GM12878 (cell line): ENCODE results near the gene IMMP2L. TPM values are rescaled to one million over a fixed set of nuclear protein-coding genes. Genes with fewer than 3 reads are reported as not detected.
A peak's percentile ranks its signal among the peaks of the same experiment; 100 is the strongest.

Experiments
- ATAC-seq: fragments of 200-7000 bp; cut with Tn5 transposase; 3 replicates; pipeline ENCODE4 v1.9.1; 2020; ENCODE audit warnings: mild to moderate bottlenecking, moderate library complexity
- BruUV-seq: library from RNA; stranded (reverse); fragments of 400-500 nt; replicated peaks from 2 replicates; lab custom pipeline; 2021; lab: Mats Ljungman, UMichigan
- CTCF ChIA-PET: fragments of 300-600 bp; sonication (Branson Sonifier 250); formaldehyde crosslinking; extraction: SDS; loops from one replicate; lab custom pipeline; 2021; ENCODE audit warnings: inconsistent platforms; lab: Yijun Ruan, JAX
- POLR2A ChIA-PET: fragments of 350-600 bp; formaldehyde crosslinking; extraction: SDS; loops from one replicate; lab custom pipeline; 2021; ENCODE audit warnings: inconsistent platforms; lab: Charles Lee
- RAD21 ChIA-PET: fragments of 300-600 bp; sonication (Branson Sonifier 250); formaldehyde crosslinking; loops from one replicate; lab custom pipeline; 2023; ENCODE audit warnings: antibody characterized with exemption; ENCODE audit not compliant: unreplicated experiment; lab: Charles Lee
- SMC1A ChIA-PET: fragments of 300-600 bp; sonication (Branson Sonifier 250); formaldehyde crosslinking; loops from one replicate; lab custom pipeline; 2023; ENCODE audit not compliant: unreplicated experiment, uncharacterized antibody; lab: Charles Lee
- DNase-seq: peaks from one replicate; pipeline ENCODE4 v3.0.0-alpha.2; 2011; ENCODE audit warnings: low read depth, low spot score
- FAIRE-seq: peaks from 3 replicates; lab custom pipeline; 2011; peaks lifted over from hg19 to GRCh38; lab: Jason Lieb, UNC
- H2AFZ ChIP-seq: 2 replicates; pipeline ENCODE4 v1.6.0; 2011; ENCODE audit warnings: low read depth, low read length, control low read depth; ENCODE audit not compliant: control insufficient read depth
- H3K27ac ChIP-seq: 2 replicates; pipeline ENCODE4 v1.5.1; 2011; ENCODE audit warnings: control low read depth; ENCODE audit not compliant: control insufficient read depth, insufficient read depth
- H3K27me3 ChIP-seq, 2 experiments: replicated peaks in 1 of 2; 2 replicates each; pipeline versions ENCODE4 v1.6.0 to v1.6.1; 2011; ENCODE audit warnings: low read length in 1 of 2; ENCODE audit not compliant: control insufficient read depth in 2 of 2, insufficient read depth in 2 of 2
- H3K36me3 ChIP-seq, 2 experiments: 2 replicates each; pipeline ENCODE4 v1.5.1; 2011; ENCODE audit warnings: low read length in 1 of 2; ENCODE audit not compliant: control insufficient read depth in 2 of 2, insufficient read depth in 2 of 2
- H3K4me1 ChIP-seq: 2 replicates; pipeline ENCODE4 v1.6.1; 2011; ENCODE audit warnings: mild to moderate bottlenecking, low read length, moderate library complexity, mixed read lengths; ENCODE audit not compliant: control insufficient read depth, insufficient read depth
- H3K4me2 ChIP-seq: 2 replicates; pipeline ENCODE4 v1.6.0; 2011; ENCODE audit warnings: control low read depth; ENCODE audit not compliant: control insufficient read depth, insufficient read depth
- H3K4me3 ChIP-seq: fragments of 200-600 bp; sonication (generic); 2 replicates; pipeline ENCODE4 v1.5.1; 2016
- H3K79me2 ChIP-seq: 2 replicates; pipeline ENCODE4 v1.6.0; 2011; ENCODE audit warnings: low read length; ENCODE audit not compliant: control insufficient read depth, insufficient read depth
- H3K9ac ChIP-seq: 2 replicates; pipeline ENCODE4 v1.8.0; 2011; ENCODE audit warnings: low read length, control low read depth, mixed read lengths; ENCODE audit not compliant: control insufficient read depth, insufficient read depth
- H3K9me3 ChIP-seq: replicated peaks from 3 replicates; pipeline ENCODE4 v1.5.1; 2011; ENCODE audit warnings: mild to moderate bottlenecking, low read length; ENCODE audit not compliant: control insufficient read depth, insufficient read depth
- H4K20me1 ChIP-seq: 2 replicates; pipeline ENCODE4 v1.6.0; 2011; ENCODE audit not compliant: control insufficient read depth, insufficient read depth
- NFIC ChIP-seq: IDR thresholded peaks from 2 replicates; pipeline ENCODE4 v1.6.1; 2012; ENCODE audit warnings: low read depth, mild to moderate bottlenecking, inconsistent platforms, low read length, moderate library complexity
- PAX5 ChIP-seq: IDR thresholded peaks from 2 replicates; pipeline ENCODE4 v1.6.1; 2011; ENCODE audit warnings: low read depth, low read length, borderline replicate concordance
- RELA ChIP-seq: fragments of 450-650 bp; IDR thresholded peaks from 2 replicates; pipeline ENCODE4 v1.8.0; 2014; ENCODE audit warnings: borderline replicate concordance; ENCODE audit not compliant: partially characterized antibody
- SPI1 ChIP-seq: IDR thresholded peaks from 2 replicates; pipeline ENCODE4 v1.6.1; 2011; ENCODE audit warnings: low read depth, mild to moderate bottlenecking, low read length, moderate library complexity, borderline replicate concordance; ENCODE audit not compliant: insufficient read depth
- WGBS: methylation state at CpG from one replicate; pipeline ENCODE4 v1.1.6; 2016; ENCODE audit warnings: low lambda C conversion rate; ENCODE audit not compliant: insufficient replicate concordance, insufficient coverage; ENCODE audit errors: missing lambda C conversion rate; 5-methylcytosine and 5-hydroxymethylcytosine counted together
- in situ Hi-C: fragments of 300-500 bp; cut with MboI; formaldehyde crosslinking; loops from 9 replicates; pipeline ENCODE4 v1.14.3; 2018; ENCODE audit warnings: mixed read lengths
- intact Hi-C: fragments of 100-400 bp; cut with micrococcal nuclease; formaldehyde crosslinking; loops from one replicate; pipeline ENCODE4 v1.14.2; 2022; ENCODE audit not compliant: unreplicated experiment
- polyA plus RNA-seq, 11 experiments: library from polyadenylated mRNA; depleted of rRNA in 4 of 11; unstranded in 6 of 11; stranded (reverse) in 5 of 11; fragments of >200 nt; fragmentation: Nextera tagmentation in 4 of 11; fragmentation: Illumina TruSeq in 1 of 11; extraction: Ambion mirVana in 4 of 11; extraction: Trizol in 1 of 11; gene quantifications; 1 replicate in 1 of 11; 2 replicates in 10 of 11; pipeline versions ENCODE4 v1.2.1 to v1.2.3, GENCODE V29; 2011 to 2016; ENCODE audit warnings: inconsistent platforms in 2 of 11, missing spikeins in 2 of 11, low read depth in 1 of 11
- total RNA-seq, 4 experiments: library from RNA; depleted of rRNA in 3 of 4; stranded (reverse); fragments of >200 nt in 3 of 4; fragmentation: Illumina TruSeq in 1 of 4; extraction: Trizol in 1 of 4; gene quantifications; 2 replicates each; pipeline versions ENCODE4 v1.2.1 to v1.2.3, GENCODE V29; 2013 to 2021
- TF ChIP-seq, protein P1 (sequence below): IDR thresholded peaks from 2 replicates; pipeline ENCODE4 v1.6.1; 2012; ENCODE audit warnings: mild to moderate bottlenecking, low read depth, low read length

IMMP2L gene
- total and polyA plus RNA-seq, 10 of the 15 experiments (the other 5 are each of a cell fraction or from before 2014, with no cell fraction given) = 12.6 to 46.3 (median 19.6) TPM

DNA sequence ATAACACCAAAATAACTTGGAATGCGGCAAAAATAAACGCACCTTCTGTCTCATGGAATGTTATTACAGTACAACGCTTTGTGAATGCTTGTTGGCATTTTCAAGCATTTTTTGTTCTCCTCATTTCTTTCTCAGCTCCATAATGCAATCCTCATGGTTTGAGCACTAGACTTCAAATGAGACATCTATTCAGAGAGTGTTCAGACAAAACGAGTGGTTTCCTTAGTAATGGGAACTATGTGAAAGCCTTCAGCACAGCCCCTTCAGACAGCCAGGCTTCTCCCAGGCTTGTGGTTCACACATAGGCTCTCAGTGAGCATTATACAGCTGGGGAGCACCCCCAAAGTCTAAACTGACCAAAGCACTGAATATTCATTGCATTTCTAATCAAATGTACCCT lies 479.9 kb downstream of the IMMP2L start:
- DNase-seq (no peak), FAIRE-seq (no peak)
- Histone ChIP-seq H3K4me2 (peak overlapping the region; percentile 22; the same call in 1 of the 2 replicates), H3K4me1 (peaks cover 38% of the 10 kb centered on the region), H3K36me3 (no peaks in the 10 kb centered on the region)
- BruUV-seq = no TSS peak
- TF ChIP-seq PAX5 (no peak), SPI1 (no peak), NFIC (no peak), RELA (no peak)
- TF ChIP-seq, protein P1, sequence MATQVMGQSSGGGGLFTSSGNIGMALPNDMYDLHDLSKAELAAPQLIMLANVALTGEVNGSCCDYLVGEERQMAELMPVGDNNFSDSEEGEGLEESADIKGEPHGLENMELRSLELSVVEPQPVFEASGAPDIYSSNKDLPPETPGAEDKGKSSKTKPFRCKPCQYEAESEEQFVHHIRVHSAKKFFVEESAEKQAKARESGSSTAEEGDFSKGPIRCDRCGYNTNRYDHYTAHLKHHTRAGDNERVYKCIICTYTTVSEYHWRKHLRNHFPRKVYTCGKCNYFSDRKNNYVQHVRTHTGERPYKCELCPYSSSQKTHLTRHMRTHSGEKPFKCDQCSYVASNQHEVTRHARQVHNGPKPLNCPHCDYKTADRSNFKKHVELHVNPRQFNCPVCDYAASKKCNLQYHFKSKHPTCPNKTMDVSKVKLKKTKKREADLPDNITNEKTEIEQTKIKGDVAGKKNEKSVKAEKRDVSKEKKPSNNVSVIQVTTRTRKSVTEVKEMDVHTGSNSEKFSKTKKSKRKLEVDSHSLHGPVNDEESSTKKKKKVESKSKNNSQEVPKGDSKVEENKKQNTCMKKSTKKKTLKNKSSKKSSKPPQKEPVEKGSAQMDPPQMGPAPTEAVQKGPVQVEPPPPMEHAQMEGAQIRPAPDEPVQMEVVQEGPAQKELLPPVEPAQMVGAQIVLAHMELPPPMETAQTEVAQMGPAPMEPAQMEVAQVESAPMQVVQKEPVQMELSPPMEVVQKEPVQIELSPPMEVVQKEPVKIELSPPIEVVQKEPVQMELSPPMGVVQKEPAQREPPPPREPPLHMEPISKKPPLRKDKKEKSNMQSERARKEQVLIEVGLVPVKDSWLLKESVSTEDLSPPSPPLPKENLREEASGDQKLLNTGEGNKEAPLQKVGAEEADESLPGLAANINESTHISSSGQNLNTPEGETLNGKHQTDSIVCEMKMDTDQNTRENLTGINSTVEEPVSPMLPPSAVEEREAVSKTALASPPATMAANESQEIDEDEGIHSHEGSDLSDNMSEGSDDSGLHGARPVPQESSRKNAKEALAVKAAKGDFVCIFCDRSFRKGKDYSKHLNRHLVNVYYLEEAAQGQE = no peak
- TF ChIP-seq, all 136 proteins: peak for 0
- no peak overlapping the region for H3K27ac ChIP-seq
- intact Hi-C loops (loop anchor here (2.0 to 10.0 kb wide), 6 partner anchors 40 to 1078 kb away; partner anchors contain the start of gene IMMP2L), in situ Hi-C loops (no loop called here)
- H3K79me2 ChIP-seq = no peaks in the 10 kb centered on the region
- no peak for ATAC-seq
- H3K4me3 ChIP-seq = no peak overlapping the region
- CTCF ChIA-PET = interaction anchor here (1.3 to 2.2 kb wide), 3 partner anchors 10 to 56 kb away, joined by 4 to 9 read pairs (median 5); no protein-coding TSS in a partner anchor
- no peaks in the 10 kb centered on the region for H4K20me1 ChIP-seq
- SMC1A ChIA-PET = interaction anchor here (0.9 to 3.0 kb wide), 11 partner anchors 11 to 477 kb away, joined by 3 to 29 read pairs (median 5); no protein-coding TSS in a partner anchor
- no peak overlapping the region for H2AFZ ChIP-seq
- no peaks in the 10 kb centered on the region for H3K27me3 ChIP-seq
- POLR2A ChIA-PET = interaction anchor here (1.2 kb wide), 1 partner anchor 17 kb away, joined by 4 read pairs; no protein-coding TSS in a partner anchor
- H3K9me3 ChIP-seq = peaks cover 1% of the 10 kb centered on the region; the same call in 1 of the 3 replicates
- WGBS = 53% methylated on average over 4 of the region's 4 CpGs
- no peak overlapping the region for H3K9ac ChIP-seq
- RAD21 ChIA-PET = interaction anchor here (0.6 to 1.4 kb wide), 3 partner anchors 10 to 657 kb away, joined by 3 to 5 read pairs (median 3); no protein-coding TSS in a partner anchor
